PC-3 (cell line): ENCODE data around the gene DNAJB5. TPM values are rescaled to one million over a fixed set of nuclear protein-coding genes. Genes with fewer than 3 reads are reported as not detected.

Experiments
- ATAC-seq: fragments of 200-7000 bp; cut with Tn5 transposase; 2 replicates; pipeline ENCODE4 v1.9.1; 2020; ENCODE audit warnings: mild to moderate bottlenecking, moderate library complexity
- BruUV-seq: library from RNA; stranded (reverse); fragments of 400-500 nt; replicated peaks from 2 replicates; lab custom pipeline; 2021; lab: Mats Ljungman, UMichigan
- CTCF ChIA-PET: fragments of 300-600 bp; sonication (Branson Sonifier 250); formaldehyde crosslinking; loops from one replicate; lab custom pipeline; 2022; ENCODE audit warnings: antibody characterized with exemption; lab: Charles Lee
- POLR2A ChIA-PET: fragments of 300-600 bp; sonication (Branson Sonifier 250); formaldehyde crosslinking; loops from one replicate; lab custom pipeline; 2022; ENCODE audit warnings: antibody characterized with exemption; ENCODE audit not compliant: unreplicated experiment; lab: Charles Lee
- DNase-seq: peaks from one replicate; pipeline ENCODE4 v3.0.0-alpha.2; 2015
- H2AFZ ChIP-seq: fragments of 300-600 bp; sonication (generic); 2 replicates; pipeline ENCODE4 v1.6.0; 2016; ENCODE audit warnings: antibody characterized with exemption, low read length
- H3F3A ChIP-seq: fragments of 300-600 bp; sonication (generic); one replicate; pipeline ENCODE4 v1.6.0; 2017; ENCODE audit warnings: antibody characterized with exemption, low read length, control low read depth, mild to moderate bottlenecking; ENCODE audit not compliant: unreplicated experiment
- H3K27ac ChIP-seq: fragments of 300-600 bp; sonication (generic); 2 replicates; pipeline ENCODE4 v1.5.1; 2016; ENCODE audit warnings: mild to moderate bottlenecking, low read length
- H3K27me3 ChIP-seq: fragments of 300-600 bp; sonication (generic); 2 replicates; pipeline ENCODE4 v1.6.1; 2016; ENCODE audit warnings: low read length, mixed read lengths
- H3K36me3 ChIP-seq: fragments of 300-600 bp; sonication (generic); 2 replicates; pipeline ENCODE4 v1.6.1; 2016; ENCODE audit warnings: low read depth, mixed run types, low read length, mixed read lengths
- H3K4me1 ChIP-seq: fragments of 300-600 bp; sonication (generic); 2 replicates; pipeline ENCODE4 v1.5.1; 2016; ENCODE audit warnings: low read length; ENCODE audit not compliant: insufficient read depth
- H3K4me2 ChIP-seq: fragments of 300-600 bp; sonication (generic); 2 replicates; pipeline ENCODE4 v1.6.0; 2016; ENCODE audit warnings: low read length
- H3K4me3 ChIP-seq: fragments of 300-600 bp; sonication (generic); 2 replicates; pipeline ENCODE4 v1.5.1; 2016; ENCODE audit warnings: mild to moderate bottlenecking, low read length, mixed read lengths
- H3K79me2 ChIP-seq: fragments of 300-600 bp; sonication (generic); 2 replicates; pipeline ENCODE4 v1.6.1; 2017; ENCODE audit warnings: low read length, mixed read lengths
- H3K9ac ChIP-seq: fragments of 300-600 bp; sonication (generic); 2 replicates; pipeline ENCODE4 v1.6.0; 2016; ENCODE audit warnings: mild to moderate bottlenecking, low read length
- H3K9me2 ChIP-seq: fragments of 300-600 bp; sonication (generic); replicated peaks from 2 replicates; pipeline ENCODE4 v1.6.1; 2016; ENCODE audit warnings: mixed run types, low read length, mixed read lengths
- H3K9me3 ChIP-seq: fragments of 300-600 bp; sonication (generic); 2 replicates; pipeline ENCODE4 v1.6.1; 2016; ENCODE audit warnings: low read length, mixed read lengths
- H4K20me1 ChIP-seq: fragments of 300-600 bp; sonication (generic); 2 replicates; pipeline ENCODE4 v1.6.1; 2016; ENCODE audit warnings: low read length, mixed read lengths
- EZH2 ChIP-seq: fragments of 300-600 bp; sonication (generic); IDR thresholded peaks from one replicate; pipeline ENCODE4 v1.6.1; 2017; ENCODE audit warnings: antibody characterized with exemption, mild to moderate bottlenecking, low read length; ENCODE audit not compliant: unreplicated experiment
- EZH2phosphoT487 ChIP-seq: fragments of 300-600 bp; sonication (generic); IDR thresholded peaks from 2 replicates; pipeline ENCODE4 v1.6.1; 2018; ENCODE audit warnings: mild to moderate bottlenecking, antibody characterized with exemption, low read length, borderline replicate concordance
- intact Hi-C: fragments of 100-400 bp; cut with micrococcal nuclease; formaldehyde crosslinking; loops from 2 replicates; pipeline ENCODE4 v1.9.0; 2023
- total RNA-seq: library from RNA; depleted of rRNA; stranded (reverse); fragments of >200 nt; gene quantifications from 2 replicates; pipeline ENCODE4 v1.2.3, GENCODE V29; 2014; rRNA removed
- TF ChIP-seq, protein P1 (sequence below): fragments of 300-600 bp; sonication (generic); conservative IDR thresholded peaks from 2 replicates; pipeline ENCODE4 v1.5.1; 2017; ENCODE audit warnings: antibody characterized with exemption, low read depth, mild to moderate bottlenecking, low read length

DNAJB5 gene
- total RNA-seq, 1 experiment from 2014 or later: 9.3 TPM

DNA sequence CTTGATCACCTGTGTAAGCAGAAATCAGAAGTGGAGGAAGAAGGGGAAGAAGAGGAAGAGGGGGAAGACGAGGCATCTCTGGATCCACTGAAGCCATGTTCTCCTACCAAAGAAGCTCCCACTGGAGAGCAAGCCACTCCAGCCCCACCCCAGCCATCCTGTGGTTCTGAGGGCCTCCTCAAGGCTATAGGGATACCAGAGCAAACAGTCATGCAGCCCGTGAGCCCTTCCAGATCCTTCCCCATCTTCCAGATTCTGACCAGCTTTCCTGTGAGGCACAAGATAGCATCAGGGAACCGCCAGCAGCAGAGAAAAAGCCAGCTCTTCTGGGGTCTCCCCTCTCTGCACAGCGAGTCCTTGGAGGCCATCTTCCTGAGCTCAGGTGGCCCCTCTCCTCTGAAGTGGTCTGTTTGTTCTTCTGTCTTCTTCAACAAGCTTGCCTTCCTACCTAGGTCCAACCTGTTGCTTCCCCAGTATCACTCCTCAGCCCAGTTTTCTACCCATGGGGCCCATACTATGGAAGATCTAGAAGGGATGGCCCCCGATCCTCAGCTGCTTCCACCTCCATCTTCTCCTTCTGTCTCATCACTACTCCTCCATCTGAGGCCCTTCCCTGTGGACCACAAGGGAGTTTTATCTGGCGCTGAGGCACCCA, 53.5 kb downstream of the DNAJB5 start:
- no peak overlapping the region for H3K4me3 ChIP-seq
- BruUV-seq: no TSS peak
- no peaks in the 10 kb centered on the region for H3K9me3 ChIP-seq
- ATAC-seq (no peak), DNase-seq (no peak)
- intact Hi-C loops: no loop called here
- TF ChIP-seq EZH2 (no peak), EZH2phosphoT487 (no peak)
- TF ChIP-seq, protein P1, sequence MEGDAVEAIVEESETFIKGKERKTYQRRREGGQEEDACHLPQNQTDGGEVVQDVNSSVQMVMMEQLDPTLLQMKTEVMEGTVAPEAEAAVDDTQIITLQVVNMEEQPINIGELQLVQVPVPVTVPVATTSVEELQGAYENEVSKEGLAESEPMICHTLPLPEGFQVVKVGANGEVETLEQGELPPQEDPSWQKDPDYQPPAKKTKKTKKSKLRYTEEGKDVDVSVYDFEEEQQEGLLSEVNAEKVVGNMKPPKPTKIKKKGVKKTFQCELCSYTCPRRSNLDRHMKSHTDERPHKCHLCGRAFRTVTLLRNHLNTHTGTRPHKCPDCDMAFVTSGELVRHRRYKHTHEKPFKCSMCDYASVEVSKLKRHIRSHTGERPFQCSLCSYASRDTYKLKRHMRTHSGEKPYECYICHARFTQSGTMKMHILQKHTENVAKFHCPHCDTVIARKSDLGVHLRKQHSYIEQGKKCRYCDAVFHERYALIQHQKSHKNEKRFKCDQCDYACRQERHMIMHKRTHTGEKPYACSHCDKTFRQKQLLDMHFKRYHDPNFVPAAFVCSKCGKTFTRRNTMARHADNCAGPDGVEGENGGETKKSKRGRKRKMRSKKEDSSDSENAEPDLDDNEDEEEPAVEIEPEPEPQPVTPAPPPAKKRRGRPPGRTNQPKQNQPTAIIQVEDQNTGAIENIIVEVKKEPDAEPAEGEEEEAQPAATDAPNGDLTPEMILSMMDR: no peak
- no peak overlapping the region for H3K27ac ChIP-seq
- CTCF ChIA-PET: no interaction called here
- H3K79me2 ChIP-seq: no peaks in the 10 kb centered on the region
- H3K36me3 ChIP-seq: no peaks in the 10 kb centered on the region
- H4K20me1 ChIP-seq: no peaks in the 10 kb centered on the region
- no peaks in the 10 kb centered on the region for H3K27me3 ChIP-seq
- POLR2A ChIA-PET: interaction anchor here (0.5 kb wide), 1 partner anchor 34 kb away, joined by 3 read pairs; no protein-coding TSS in a partner anchor
- no peaks in the 10 kb centered on the region; the same call in 1 of the 2 replicates for H3K4me1 ChIP-seq
- H3K4me2 ChIP-seq: no peak overlapping the region
- no peaks in the 10 kb centered on the region for H3F3A ChIP-seq
- H3K9me2 ChIP-seq: no peaks in the 10 kb centered on the region
- no peak overlapping the region for H2AFZ ChIP-seq
- H3K9ac ChIP-seq: no peak overlapping the region

DNA sequence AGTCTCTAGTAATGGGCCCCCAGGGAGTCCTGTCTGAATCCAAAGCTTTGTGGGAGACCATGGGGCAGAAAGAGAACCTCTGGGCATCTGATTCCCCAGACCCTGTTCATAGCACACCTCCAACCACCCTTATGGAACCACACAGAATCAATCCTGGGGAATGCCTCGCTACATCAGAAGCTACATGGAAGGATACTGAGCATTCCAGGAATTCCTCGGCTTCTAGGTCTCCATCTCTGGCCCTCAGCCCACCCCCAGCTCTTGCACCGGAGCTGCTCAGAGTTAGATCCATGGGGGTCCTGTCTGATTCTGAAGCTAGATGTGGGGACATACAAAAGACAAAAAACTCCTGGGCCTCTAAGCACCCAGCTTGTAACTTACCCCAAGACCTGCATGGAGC, 54.5 kb downstream of the DNAJB5 start:
- Histone ChIP-seq H3K4me2 (no peak overlapping the region), H3F3A (no peaks in the 10 kb centered on the region), H3K27ac (no peak overlapping the region), H3K4me1 (no peaks in the 10 kb centered on the region; the same call in 1 of the 2 replicates), H3K9me2 (no peaks in the 10 kb centered on the region), H3K9ac (no peak overlapping the region), H4K20me1 (no peaks in the 10 kb centered on the region), H3K27me3 (no peaks in the 10 kb centered on the region), H2AFZ (no peak overlapping the region), H3K9me3 (no peaks in the 10 kb centered on the region), H3K4me3 (no peak overlapping the region), H3K36me3 (0 out of 2 replicates have a peak, but pooled peaks cover 7% of the 10 kb centered on the region), H3K79me2 (no peaks in the 10 kb centered on the region)
- ChIA-PET CTCF (no interaction called here), POLR2A (no interaction called here)
- BruUV-seq: no TSS peak
- TF ChIP-seq EZH2phosphoT487 (no peak), EZH2 (no peak)
- TF ChIP-seq, protein P1: no peak
- intact Hi-C loops: no loop called here
- DNase-seq (no peak), ATAC-seq (no peak)

Other genes with a start within 250 kb of the DNAJB5 start
- gene PHF24, start 31.5 kb upstream of the DNAJB5 start, total RNA-seq: not detected in 2 replicates
- 324 and 343 TPM in 2 replicates for gene VCP, start 82.9 kb downstream of the DNAJB5 start, total RNA-seq
- 32.6 and 44.8 TPM in 2 replicates for gene FANCG, start 90.2 kb downstream of the DNAJB5 start, total RNA-seq
- 18.2 and 19.9 TPM in 2 replicates for gene PIGO, start 106.8 kb downstream of the DNAJB5 start, total RNA-seq
- gene STOML2, start 113.4 kb downstream of the DNAJB5 start, total RNA-seq: 161 and 175 TPM in 2 replicates
- gene ATOSB, start 126.1 kb downstream of the DNAJB5 start, total RNA-seq: 9.2 and 10.2 TPM in 2 replicates
- 9.8 and 10.4 TPM in 2 replicates for gene UNC13B, start 172.3 kb downstream of the DNAJB5 start, total RNA-seq